Lower leg skin (tissue), 3 donors: ENCODE results near the gene RGS7.

ENCODE experiments used
- CTCF ChIP-seq, 3 donors: fragments of 450-650 bp; IDR thresholded peaks; one replicate each; pipeline ENCODE4 v1.5.1; 2016; ENCODE audit warnings: antibody characterized with exemption in 3 of 3, mild to moderate bottlenecking in 3 of 3, moderate library complexity in 2 of 3
- POLR2A ChIP-seq, 2 donors: fragments of 450-650 bp; IDR thresholded peaks; one replicate each; pipeline ENCODE4 v1.6.1; 2016 to 2017; ENCODE audit warnings: antibody characterized with exemption in 2 of 2, mild to moderate bottlenecking in 1 of 2, moderate library complexity in 1 of 2

DNA sequence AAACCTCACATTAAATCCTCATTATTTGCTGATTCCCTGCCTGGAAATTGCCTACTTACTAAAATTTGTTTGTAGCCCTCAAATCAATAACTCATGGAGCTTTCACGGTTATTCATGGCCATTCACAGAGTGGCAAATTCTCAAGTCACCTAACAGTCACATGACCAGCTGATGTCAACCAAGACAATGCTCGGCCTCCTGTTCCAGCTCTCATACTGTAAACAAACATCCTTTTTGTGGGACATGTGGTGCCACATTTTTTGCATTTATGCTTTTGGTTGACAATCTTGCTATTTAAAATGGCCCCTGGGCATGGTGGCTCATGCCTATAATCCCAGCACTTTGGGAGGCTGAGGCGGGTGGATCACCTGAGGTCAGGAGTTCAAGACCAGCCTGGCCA, 473.5 kb downstream of the RGS7 start:
- TF ChIP-seq POLR2A (IDR thresholded peaks at IDR 0.05): no peak
- no peak for TF ChIP-seq CTCF (IDR thresholded peaks at IDR 0.05)
